A549 treated with CORT108297 at 1 μM for 4 hours (cell line): ENCODE measurements around the gene FBXL20. TPM values are rescaled to one million over a fixed set of nuclear protein-coding genes. Genes with fewer than 3 reads are reported as not detected.

Experiments
- total RNA-seq: library from RNA; stranded (reverse); fragments of 200-300 nt; extraction: Qiagen RNA extraction; gene quantifications from 5 replicates; pipeline ENCODE4 v1.2.3, GENCODE V29; 2022

FBXL20 gene, protein sequence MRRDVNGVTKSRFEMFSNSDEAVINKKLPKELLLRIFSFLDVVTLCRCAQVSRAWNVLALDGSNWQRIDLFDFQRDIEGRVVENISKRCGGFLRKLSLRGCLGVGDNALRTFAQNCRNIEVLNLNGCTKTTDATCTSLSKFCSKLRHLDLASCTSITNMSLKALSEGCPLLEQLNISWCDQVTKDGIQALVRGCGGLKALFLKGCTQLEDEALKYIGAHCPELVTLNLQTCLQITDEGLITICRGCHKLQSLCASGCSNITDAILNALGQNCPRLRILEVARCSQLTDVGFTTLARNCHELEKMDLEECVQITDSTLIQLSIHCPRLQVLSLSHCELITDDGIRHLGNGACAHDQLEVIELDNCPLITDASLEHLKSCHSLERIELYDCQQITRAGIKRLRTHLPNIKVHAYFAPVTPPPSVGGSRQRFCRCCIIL
- 6.5 to 9.1 TPM (median 8.7 TPM) in 5 replicates for total RNA-seq

DNA sequence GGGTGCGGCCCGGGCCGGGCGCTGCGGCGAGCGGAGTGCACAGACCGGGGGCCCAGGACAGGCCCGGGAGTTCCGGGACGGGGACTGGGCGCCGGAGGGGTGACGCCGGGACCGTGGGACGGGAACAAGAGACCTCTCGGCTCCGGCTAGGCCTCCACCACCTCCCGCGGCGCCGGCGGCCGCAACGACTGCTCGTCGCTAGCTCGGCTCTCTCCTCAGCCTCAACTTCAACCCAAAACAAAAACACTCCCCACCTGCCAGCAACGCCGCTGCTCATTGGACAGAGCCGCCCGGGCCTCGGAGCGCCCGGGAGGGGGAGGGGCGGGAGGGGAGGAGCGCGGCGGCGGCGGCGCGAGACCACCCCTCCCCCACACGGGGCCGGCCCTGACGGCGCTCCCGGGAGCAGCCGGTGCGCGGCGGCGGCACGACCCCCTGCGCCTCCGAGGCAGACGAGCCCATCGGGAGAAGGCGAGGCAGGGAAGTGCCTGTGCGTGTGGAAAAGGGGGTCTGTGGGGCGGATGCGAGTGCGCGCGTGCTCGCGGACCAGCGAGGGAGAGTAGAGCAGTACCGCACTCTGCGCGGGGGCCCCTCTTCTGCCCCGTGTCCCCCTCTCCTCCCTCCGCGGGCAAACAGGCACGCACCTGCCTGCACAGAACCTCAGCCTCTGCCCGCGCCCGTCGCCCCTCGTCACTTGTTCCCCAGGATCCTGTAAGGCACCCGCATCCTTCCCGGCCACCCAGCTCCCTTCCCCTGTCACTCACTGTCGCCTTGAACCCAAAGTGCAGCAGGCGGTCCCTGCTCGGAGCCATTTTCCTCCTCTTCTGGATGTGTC is at the start of gene FBXL20:
Gene FBXL20 (minus strand): TSS at position 215 of the 832 bp plus-strand sequence. CDS start 224 bp downstream, outside the sequence.

DNA sequence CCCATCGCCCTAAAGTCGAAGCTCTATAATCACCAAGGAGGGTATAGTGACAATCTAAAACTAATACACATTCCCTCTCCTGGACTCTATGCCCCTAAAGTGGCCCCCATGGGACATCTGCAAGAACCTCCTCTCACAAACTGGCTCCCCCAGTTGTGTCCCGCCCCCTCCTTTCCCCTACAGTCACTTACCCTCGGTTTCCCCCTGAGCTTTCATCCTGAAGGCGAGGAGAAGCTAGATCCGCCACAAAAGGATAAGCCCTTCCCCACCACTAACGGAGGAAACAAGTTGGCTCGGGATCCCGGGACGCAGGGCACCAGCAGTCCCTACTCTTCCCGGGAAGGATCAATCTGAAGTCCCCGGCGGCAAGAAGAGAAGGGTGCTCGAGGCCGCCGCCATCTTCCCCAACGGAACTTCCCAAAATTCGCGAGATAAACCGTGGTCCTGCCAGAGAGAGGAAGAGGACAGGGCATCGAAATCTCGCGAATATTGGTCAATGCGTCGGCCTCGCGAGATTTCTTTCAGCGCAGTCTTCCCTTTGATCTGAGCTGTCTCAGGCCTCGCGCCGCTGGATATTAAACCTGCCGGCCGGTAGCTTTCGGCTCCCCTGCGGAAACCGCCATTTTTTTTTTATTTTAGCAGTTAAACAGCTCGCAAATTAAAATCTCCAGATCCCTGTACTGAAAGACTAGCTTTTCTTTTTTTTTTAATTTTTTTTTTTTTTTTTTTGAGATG is 49.6 kb upstream of the FBXL20 start, which contains the start of gene MED1:
Gene MED1 (minus strand): TSS at position 417 of the 735 bp plus-strand sequence. CDS start 201 bp downstream, at position 216.

DNA sequence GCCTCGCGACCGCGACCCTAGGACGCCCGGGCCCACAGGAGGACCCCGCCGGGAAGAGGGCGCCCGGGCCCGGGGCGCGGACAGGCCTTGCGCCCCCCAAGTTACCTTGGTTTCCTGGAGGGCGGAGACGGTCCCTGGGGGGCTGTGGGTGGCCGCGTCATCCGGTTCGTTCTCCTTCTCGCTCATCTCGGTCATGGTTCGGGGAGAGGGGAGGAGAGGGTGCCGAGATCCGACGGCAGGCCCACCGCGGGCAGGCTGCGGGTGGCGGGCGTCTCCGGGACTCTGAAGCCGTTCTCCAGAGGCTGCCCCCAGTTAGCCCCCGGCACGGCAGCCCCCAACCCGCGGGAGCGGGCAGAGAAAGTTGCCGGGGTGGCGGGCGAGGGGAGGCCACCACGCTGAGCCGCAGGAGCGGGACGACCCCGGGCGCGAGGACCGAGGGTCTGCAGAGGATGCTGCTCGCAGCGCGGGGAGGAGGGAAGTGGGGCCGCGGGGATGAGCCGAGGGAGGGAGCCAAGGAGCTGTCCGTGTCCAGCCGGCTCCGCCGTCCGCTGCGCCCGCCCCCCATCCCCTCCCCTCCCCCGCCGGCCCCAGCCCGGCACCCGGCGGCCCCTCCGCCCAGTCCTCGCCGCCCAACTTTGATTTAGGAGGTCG is 176.0 kb downstream of the FBXL20 start, which contains the start of gene STAC2:
Gene STAC2 (minus strand): TSS at position 638 of the 651 bp plus-strand sequence. CDS start 443 bp downstream, at position 195.

Other genes with a start within 250 kb of the FBXL20 start
- gene PLXDC1, start 250.0 kb downstream of the FBXL20 start, total RNA-seq: 0.09 to 0.41 TPM (median 0.27 TPM) in 5 replicates
- not detected in 5 replicates for gene ARL5C, start 235.5 kb downstream of the FBXL20 start, total RNA-seq
- 3.8 to 6.6 TPM (median 5.8 TPM) in 5 replicates for gene CACNB1, start 204.0 kb downstream of the FBXL20 start, total RNA-seq
- gene RPL19, start 201.3 kb downstream of the FBXL20 start, total RNA-seq: 3,739 to 4,126 TPM (median 4,064 TPM) in 5 replicates
- gene STAC2, start 175.7 kb downstream of the FBXL20 start, total RNA-seq: 0.25 to 0.40 TPM (median 0.38 TPM) in 5 replicates
- gene MED1, start 49.6 kb upstream of the FBXL20 start, total RNA-seq: 25.2 to 34.2 TPM (median 31.3 TPM) in 5 replicates
- 31.4 to 38.5 TPM (median 36.8 TPM) in 5 replicates for gene CDK12, start 59.9 kb upstream of the FBXL20 start, total RNA-seq
- gene NEUROD2, start 206.3 kb upstream of the FBXL20 start, total RNA-seq: 0.05 TPM in 1 of 5 replicates, not detected in the others
- gene PPP1R1B, start 225.3 kb upstream of the FBXL20 start, total RNA-seq: 0.09 TPM in 1 of 5 replicates, not detected in the others
- gene STARD3, start 235.5 kb upstream of the FBXL20 start, total RNA-seq: 53.6 to 62.7 TPM (median 60.6 TPM) in 5 replicates